Measurements from ENCODE around the gene ASPDH. TPM values are rescaled to one million over a fixed set of nuclear protein-coding genes. Genes with fewer than 3 reads are reported as not detected.

The ASPDH gene
- total RNA-seq, 1 experiment from 2014 or later = not detected

DNA sequence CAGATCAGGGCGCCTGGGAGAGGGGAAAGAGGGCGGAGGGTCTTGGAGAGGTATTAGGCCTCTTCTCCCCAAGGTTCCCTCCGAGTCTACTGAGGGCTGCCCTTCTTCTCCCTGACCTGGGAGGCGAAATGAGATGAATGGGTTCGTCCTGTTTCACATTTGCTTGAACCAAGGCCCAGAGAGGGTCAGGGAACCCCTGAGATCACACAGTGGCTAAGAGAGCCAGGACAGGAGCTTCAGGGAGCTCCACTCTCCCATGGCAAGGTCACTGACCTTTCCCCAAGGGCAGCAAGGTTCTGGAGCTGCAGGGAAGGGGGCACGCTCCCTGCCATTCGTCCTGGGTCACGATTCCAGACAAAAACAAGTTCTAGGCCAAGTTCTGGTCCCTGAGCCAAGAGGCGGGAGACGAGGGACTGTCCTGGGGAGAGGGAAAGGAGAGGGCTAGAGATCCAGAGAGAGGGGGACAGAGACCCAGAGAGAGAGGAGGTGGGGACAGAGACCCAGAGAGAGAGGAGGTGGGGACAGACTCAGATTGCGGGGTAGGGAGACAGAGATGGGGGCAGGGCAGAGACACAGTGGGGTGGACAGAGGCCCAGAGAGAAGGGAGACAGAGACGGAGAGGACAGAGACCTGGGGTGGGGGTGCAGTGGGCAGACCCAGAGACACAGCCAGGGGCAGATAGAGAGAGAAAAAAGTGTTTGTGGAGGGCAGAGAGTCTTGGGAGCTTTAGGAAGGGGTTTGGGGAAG, 541 bp downstream of the ASPDH start:
- H4K8ac ChIP-seq (replicated peaks; ENCODE audit: insufficient read length, low read depth, low read length) = no peak overlapping the region
- Mint-ChIP-seq H3K36me3 (ENCODE audit: insufficient read depth in 1 of 3, low read depth in 3 of 3) (peaks cover 0 to under 1% (median 0%) of the 10 kb centered on the region in 3 experiments; a peak in 1 of 7 replicates), H3K9me3 (no peaks in the 10 kb centered on the region; a peak in 1 of 5 replicates), H3K4me1 (peaks cover 7 to 27% of the 10 kb centered on the region in 2 experiments), H3K4me3 (peak overlapping the region in 1 of 2 experiments; percentile 65; a peak in 1 of 5 replicates), H3K27me3 (ENCODE audit: low read depth) (peaks cover 51% of the 10 kb centered on the region), H3K27ac (peak overlapping the region in 1 of 3 experiments; percentile 21; a peak in 1 of 7 replicates)
- H3K56ac ChIP-seq (ENCODE audit: insufficient read length, low read depth, low read length) = no peak overlapping the region
- H3K27me3 ChIP-seq (ENCODE audit: insufficient read depth, low read length) = peaks cover under 1% of the 10 kb centered on the region; the same call in 1 of the 2 replicates
- no peak overlapping the region for H3K4ac ChIP-seq (ENCODE audit: low read depth, low read length)
- H2AFZ ChIP-seq (ENCODE audit: low read length) = no peak overlapping the region
- no peak overlapping the region for H4K5ac ChIP-seq (ENCODE audit: insufficient read length, low read depth, low read length)
- no peak overlapping the region for H2BK15ac ChIP-seq (ENCODE audit: low read depth, low read length)
- H3K4me1 ChIP-seq (ENCODE audit: insufficient read depth, low read length) = no peaks in the 10 kb centered on the region
- no peaks in the 10 kb centered on the region for H3K9me3 ChIP-seq (ENCODE audit: control insufficient read depth, low read depth, low read length)
- H3K18ac ChIP-seq (ENCODE audit: insufficient read length, low read depth, low read length) = no peak overlapping the region
- no peak overlapping the region for H2BK12ac ChIP-seq (ENCODE audit: insufficient read length, low read depth, low read length)
- no peaks in the 10 kb centered on the region for H3K79me1 ChIP-seq (ENCODE audit: insufficient read depth, low read depth, low read length, poor library complexity, severe bottlenecking)
- no CpG with 5 or more reads among the region's 12 CpGs for WGBS (ENCODE audit: extremely low coverage, insufficient read length, low lambda C conversion rate)
- no peak overlapping the region for H3K4me2 ChIP-seq (ENCODE audit: insufficient read depth, insufficient read length, low read length)
- H3K27ac ChIP-seq (ENCODE audit: insufficient read length, low read depth, low read length) = no peak overlapping the region
- no peaks in the 10 kb centered on the region for H4K20me1 ChIP-seq (ENCODE audit: control insufficient read depth, insufficient read depth, insufficient read length)
- H3K9ac ChIP-seq (ENCODE audit: extremely low read depth, insufficient read length, low read length) = no peak overlapping the region
- H4K91ac ChIP-seq (ENCODE audit: insufficient read length, low read depth, low read length) = no peak overlapping the region
- no peak overlapping the region for H2BK20ac ChIP-seq (ENCODE audit: low read depth, low read length, poor library complexity, severe bottlenecking)
- H3T11ph ChIP-seq (ENCODE audit: low read length) = no peak overlapping the region
- H2BK120ac ChIP-seq (ENCODE audit: low read depth, low read length, poor library complexity, severe bottlenecking) = no peak overlapping the region
- no peaks in the 10 kb centered on the region for H3K79me2 ChIP-seq (ENCODE audit: insufficient read depth, low read length)
- no peaks in the 10 kb centered on the region for H3K23me2 ChIP-seq (ENCODE audit: insufficient read length, low read depth, low read length, poor library complexity, severe bottlenecking)
- H2BK5ac ChIP-seq (ENCODE audit: insufficient read length, low read length) = no peak overlapping the region
- H3K23ac ChIP-seq (ENCODE audit: insufficient read length, low read depth, low read length) = no peak overlapping the region
- H3K14ac ChIP-seq (ENCODE audit: insufficient read depth, low read length) = no peak overlapping the region
- H2AK5ac ChIP-seq (ENCODE audit: insufficient read length, low read length) = no peak overlapping the region
- DNase-seq = no peak
- TF ChIP-seq, protein P1, sequence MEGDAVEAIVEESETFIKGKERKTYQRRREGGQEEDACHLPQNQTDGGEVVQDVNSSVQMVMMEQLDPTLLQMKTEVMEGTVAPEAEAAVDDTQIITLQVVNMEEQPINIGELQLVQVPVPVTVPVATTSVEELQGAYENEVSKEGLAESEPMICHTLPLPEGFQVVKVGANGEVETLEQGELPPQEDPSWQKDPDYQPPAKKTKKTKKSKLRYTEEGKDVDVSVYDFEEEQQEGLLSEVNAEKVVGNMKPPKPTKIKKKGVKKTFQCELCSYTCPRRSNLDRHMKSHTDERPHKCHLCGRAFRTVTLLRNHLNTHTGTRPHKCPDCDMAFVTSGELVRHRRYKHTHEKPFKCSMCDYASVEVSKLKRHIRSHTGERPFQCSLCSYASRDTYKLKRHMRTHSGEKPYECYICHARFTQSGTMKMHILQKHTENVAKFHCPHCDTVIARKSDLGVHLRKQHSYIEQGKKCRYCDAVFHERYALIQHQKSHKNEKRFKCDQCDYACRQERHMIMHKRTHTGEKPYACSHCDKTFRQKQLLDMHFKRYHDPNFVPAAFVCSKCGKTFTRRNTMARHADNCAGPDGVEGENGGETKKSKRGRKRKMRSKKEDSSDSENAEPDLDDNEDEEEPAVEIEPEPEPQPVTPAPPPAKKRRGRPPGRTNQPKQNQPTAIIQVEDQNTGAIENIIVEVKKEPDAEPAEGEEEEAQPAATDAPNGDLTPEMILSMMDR (conservative IDR thresholded peaks at IDR 0.05) = no peak
